Measurements from ENCODE around the gene ACADVL.

DNA sequence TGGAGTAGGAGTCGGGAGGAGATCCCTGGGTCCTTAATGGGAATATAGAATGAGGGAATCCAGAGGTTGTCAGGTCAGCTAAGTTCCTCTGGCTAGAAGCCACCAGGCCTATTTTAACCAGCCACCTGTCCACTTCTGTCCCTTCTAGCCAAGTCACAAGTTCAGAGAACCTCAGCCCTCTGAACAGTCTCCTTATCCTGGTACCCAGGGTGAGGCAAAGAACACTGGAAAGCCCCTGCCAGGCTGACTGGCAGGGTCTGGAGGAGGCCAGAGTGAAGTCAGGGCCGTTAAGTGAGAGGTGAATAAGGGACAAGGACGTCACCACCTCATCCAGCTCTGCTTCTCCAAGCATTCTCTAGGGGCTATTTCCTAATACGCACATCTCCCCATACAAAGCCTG, 29.1 kb downstream of the ACADVL start:
- TF ChIP-seq CTCF (IDR thresholded peaks at IDR 0.05) (no peak), EP300 (IDR thresholded peaks at IDR 0.05) (no peak)

Measured in upper lobe of left lung (tissue), 4 donors.